Uterus (tissue), 2 donors: ENCODE results near the gene LAPTM5.

Experiments
- CTCF ChIP-seq, 4 experiments: fragments of 200-600 bp in 2 of 4; fragments of 450-650 bp in 2 of 4; sonication (generic) in 2 of 4; IDR thresholded peaks; one replicate each; pipeline ENCODE4 v1.5.1; 2016 to 2019; ENCODE audit warnings: antibody characterized with exemption in 4 of 4, mild to moderate bottlenecking in 2 of 4, moderate library complexity in 1 of 4
- POLR2A ChIP-seq, 2 donors: fragments of 450-650 bp; IDR thresholded peaks; one replicate each; pipeline ENCODE4 v1.6.1; 2016; ENCODE audit warnings: antibody characterized with exemption in 2 of 2, mild to moderate bottlenecking in 1 of 2, moderate library complexity in 1 of 2

- TF ChIP-seq CTCF (IDR thresholded peaks at IDR 0.05) = no peak
- TF ChIP-seq POLR2A (IDR thresholded peaks at IDR 0.05) = no peak
Measured at GRCh38 chr1:30725450-30726095, 32.0 kb downstream of the LAPTM5 start.
